GM20000 (cell line): ENCODE measurements around the gene MRPL51.
"Not testable (repeated sequence)": the region's sequence is repeated elsewhere in the genome, so short reads cannot be mapped to it uniquely, and the experiment has no call there.

Source experiments
- DNase-seq: peaks from one replicate; pipeline ENCODE4 v3.0.0; 2012; ENCODE audit warnings: low spot score
- CTCF ChIP-seq: IDR thresholded peaks from 2 replicates; pipeline ENCODE4 v1.5.1; 2012; ENCODE audit warnings: mild to moderate bottlenecking, control low read depth; ENCODE audit errors: extremely low read depth, missing control alignments

Gene MRPL51

GRCh38 chr12:6523708-6524107 is 30.6 kb upstream of the MRPL51 start:
- TF ChIP-seq CTCF: no peak
- DNase-seq: no peak

DNA sequence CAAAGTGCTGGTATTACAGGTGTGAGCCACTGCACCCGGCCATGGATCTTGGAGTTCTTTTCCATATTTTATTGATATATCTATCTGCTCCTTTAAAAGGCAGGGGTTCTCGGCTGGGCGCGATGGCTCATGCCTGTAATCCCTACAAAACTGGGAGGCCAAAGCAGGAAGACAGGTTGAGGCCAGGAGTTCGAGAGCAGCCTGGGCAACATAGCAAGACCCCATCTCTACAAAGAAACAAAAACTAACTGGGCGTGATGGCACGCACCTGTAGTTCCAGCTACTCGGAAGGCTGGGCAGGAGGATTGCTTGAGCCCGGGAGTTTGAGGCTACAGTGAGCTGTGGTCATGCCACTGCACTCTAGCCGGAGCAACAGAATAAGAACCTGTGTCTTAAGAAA is 29.1 kb upstream of the MRPL51 start:
- no peak for TF ChIP-seq CTCF
- no peak for DNase-seq

DNA sequence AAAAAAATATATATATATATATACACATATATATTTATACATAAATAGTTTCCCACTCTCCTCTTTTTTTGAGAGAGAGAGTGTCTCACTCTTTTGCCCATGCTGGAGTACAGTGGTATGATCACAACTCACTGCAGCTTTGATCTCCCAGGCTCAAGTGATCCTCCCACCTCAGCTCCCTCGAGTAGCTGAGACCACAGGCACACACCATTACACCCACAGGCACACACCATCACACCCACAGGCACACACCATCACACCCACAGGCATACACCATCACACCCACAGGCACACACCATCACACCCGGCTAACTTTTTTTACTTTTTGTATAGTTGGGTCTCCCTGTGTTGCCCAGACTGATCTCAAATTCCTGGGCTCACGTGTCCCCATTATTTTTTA is 27.1 kb upstream of the MRPL51 start:
- DNase-seq: no peak
- no peak for TF ChIP-seq CTCF

DNA sequence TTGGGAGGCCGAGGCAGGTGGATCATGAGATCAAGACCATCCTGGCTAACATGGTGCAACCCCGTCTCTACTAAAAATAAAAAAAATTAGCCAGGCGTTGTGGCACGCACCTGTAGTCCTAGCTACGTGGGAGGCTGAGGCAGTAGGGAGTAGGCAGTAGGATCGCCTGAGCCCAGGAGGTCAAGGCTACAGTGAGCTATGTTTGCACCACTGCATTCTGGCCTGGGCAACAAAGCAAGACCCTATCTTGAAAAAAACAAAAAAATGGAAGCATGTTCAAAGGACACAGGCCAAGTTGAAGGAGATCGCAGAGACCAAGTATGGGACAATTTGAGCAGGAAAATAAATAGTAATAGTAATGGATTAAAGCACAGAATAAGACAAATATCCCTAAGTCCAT is 15.0 kb upstream of the MRPL51 start:
- DNase-seq: no peak
- no peak for TF ChIP-seq CTCF

- TF ChIP-seq CTCF: no peak
Measured at GRCh38 chr12:6507102-6507998, 14.3 kb upstream of the MRPL51 start.

GRCh38 chr12:6500466-6500865 is 7.4 kb upstream of the MRPL51 start:
- TF ChIP-seq CTCF: no peak
- no peak for DNase-seq

More at GRCh38 chr12:6507102-6507998, 14.3 kb upstream of the MRPL51 start:
- DNase-seq: no peak

GRCh38 chr12:6497291-6497690 is 4.2 kb upstream of the MRPL51 start:
- not testable (repeated sequence) for DNase-seq

DNA sequence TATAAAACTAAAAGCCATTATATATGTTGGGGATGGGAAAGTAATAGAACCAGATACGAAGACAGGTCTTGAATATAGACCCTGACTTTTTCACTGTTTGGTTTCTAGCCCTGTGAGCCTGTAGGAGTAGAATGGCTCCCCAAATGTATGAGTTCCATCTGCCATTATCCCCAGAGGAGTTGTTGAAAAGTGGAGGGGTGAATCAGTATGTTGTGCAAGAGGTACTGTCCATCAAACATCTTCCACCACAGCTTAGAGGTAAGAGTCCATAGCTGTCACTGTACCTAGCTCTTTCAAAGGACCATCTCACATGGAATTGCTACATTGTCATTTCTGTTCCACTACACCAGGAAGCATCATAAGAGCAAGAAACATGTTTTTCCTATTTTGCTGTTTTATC is 1.9 kb upstream of the MRPL51 start:
- DNase-seq: no peak
- TF ChIP-seq CTCF: no peak
